Fibroblast of lung (primary cell): ENCODE measurements around the gene MAST3. TPM values are rescaled to one million over a fixed set of nuclear protein-coding genes. Genes with fewer than 3 reads are reported as not detected.

Experiments
- DNase-seq, 2 donors: peaks; one replicate each; pipeline versions ENCODE4 v3.0.0 to v3.0.0-alpha.2; 2010; ENCODE audit warnings: low read depth in 2 of 2
- H2AFZ ChIP-seq: 2 replicates; pipeline ENCODE4 v1.5.1; 2012; ENCODE audit warnings: low read length, control low read depth, inconsistent platforms
- H3K27ac ChIP-seq: 2 replicates; pipeline ENCODE4 v1.5.1; 2011; ENCODE audit warnings: low read length, control low read depth; ENCODE audit not compliant: insufficient read depth
- H3K27me3 ChIP-seq: 2 replicates; pipeline ENCODE4 v1.5.1; 2011; ENCODE audit warnings: mild to moderate bottlenecking, low read length; ENCODE audit not compliant: control insufficient read depth, insufficient read depth
- H3K36me3 ChIP-seq: 2 replicates; pipeline ENCODE4 v1.5.1; 2011; ENCODE audit warnings: low read length; ENCODE audit not compliant: control insufficient read depth, insufficient read depth
- H3K4me1 ChIP-seq: 2 replicates; pipeline ENCODE4 v1.5.1; 2011; ENCODE audit warnings: low read length; ENCODE audit not compliant: control insufficient read depth, insufficient read depth; ENCODE audit errors: extremely low read depth
- H3K4me2 ChIP-seq: 2 replicates; pipeline ENCODE4 v1.5.1; 2011; ENCODE audit warnings: low read length, control low read depth; ENCODE audit not compliant: insufficient read depth; ENCODE audit errors: extremely low read depth
- H3K4me3 ChIP-seq, 4 experiments: fragments of 200-600 bp in 1 of 4; sonication (generic) in 1 of 4; replicated peaks in 1 of 4; 2 replicates each; pipeline ENCODE4 v1.5.1; 2011 to 2016; ENCODE audit warnings: low read length in 4 of 4, low read depth in 3 of 4, mild to moderate bottlenecking in 3 of 4, control low read depth in 2 of 4, inconsistent platforms in 1 of 4, mixed read lengths in 1 of 4; ENCODE audit not compliant: insufficient read depth in 1 of 4; ENCODE audit errors: control extremely low read depth in 1 of 4
- H3K79me2 ChIP-seq: 2 replicates; pipeline ENCODE4 v1.5.1; 2012; ENCODE audit warnings: mild to moderate bottlenecking, low read length, inconsistent platforms; ENCODE audit not compliant: control insufficient read depth, insufficient read depth
- H3K9ac ChIP-seq: 2 replicates; pipeline ENCODE4 v1.5.1; 2011; ENCODE audit warnings: mild to moderate bottlenecking, low read length, control low read depth; ENCODE audit not compliant: insufficient read depth
- H3K9me3 ChIP-seq: 2 replicates; pipeline ENCODE4 v1.5.1; 2012; ENCODE audit warnings: low read depth, low read length; ENCODE audit not compliant: control insufficient read depth, insufficient read depth
- H4K20me1 ChIP-seq: 2 replicates; pipeline ENCODE4 v1.5.1; 2011; ENCODE audit warnings: low read length; ENCODE audit not compliant: control insufficient read depth, insufficient read depth; ENCODE audit errors: extremely low read depth
- CTCF ChIP-seq, 2 donors: IDR thresholded peaks in 1 of 2; conservative IDR thresholded peaks in 1 of 2; 1 replicate in 1 of 2; 2 replicates in 1 of 2; pipeline ENCODE4 v1.5.1; 2011 to 2012; ENCODE audit warnings: low read length in 2 of 2, control low read depth in 1 of 2, inconsistent platforms in 1 of 2, low read depth in 1 of 2, mild to moderate bottlenecking in 1 of 2
- EZH2 ChIP-seq: IDR thresholded peaks from 2 replicates; pipeline ENCODE4 v1.5.1; 2012; ENCODE audit warnings: low read length, control low read depth, mild to moderate bottlenecking; ENCODE audit errors: missing control alignments
- polyA minus RNA-seq: library from RNA; depleted of rRNA, polyadenylated mRNA; stranded (reverse); fragments of >200 nt; gene quantifications from 2 replicates; pipeline ENCODE4 v1.2.3, GENCODE V29; 2011; ENCODE audit warnings: low replicate concordance
- polyA plus RNA-seq, 2 donors: library from polyadenylated mRNA; depleted of rRNA in 1 of 2; stranded (reverse) in 1 of 2; unstranded in 1 of 2; fragments of >200 nt; gene quantifications; 2 replicates each; pipeline ENCODE4 v1.2.1, GENCODE V29; 2011 to 2012; ENCODE audit warnings: missing spikeins in 1 of 2
- total RNA-seq: library from RNA; depleted of rRNA; stranded (reverse); fragments of >200 nt; gene quantifications from 2 replicates; pipeline ENCODE4 v1.2.1, GENCODE V29; 2014

MAST3 gene
- total RNA-seq (2.3 and 4.1 TPM in 2 replicates), polyA plus RNA-seq (2.0 and 2.3 TPM in 2 replicates), polyA minus RNA-seq (10.1 and 11.5 TPM in 2 replicates)
- 3.3 and 3.4 TPM in 2 replicates for polyA plus RNA-seq (2012)

- Histone ChIP-seq H3K4me2 (peak within 1 kb of the TSS; percentile 87), H3K27ac (no peak within 1 kb of the TSS), H3K4me1 (peaks cover 4% of the 10 kb centered on the region), H3K27me3 (peaks cover 17% of the 10 kb centered on the region), H3K4me3 (peak within 1 kb of the TSS; percentile 49 to 67 (median 60)), H3K36me3 (no peaks in the 10 kb centered on the region), H3K79me2 (no peaks in the 10 kb centered on the region), H2AFZ (peak within 1 kb of the TSS; percentile 41), H3K9me3 (no peaks in the 10 kb centered on the region), H4K20me1 (no peaks in the 10 kb centered on the region), H3K9ac (peak within 1 kb of the TSS; percentile 42)
- TF ChIP-seq EZH2 (no peak), CTCF (conservative IDR thresholded peaks at IDR 0.05 in 1 of 2, IDR thresholded peaks at IDR 0.05 in 1 of 2; ENCODE audit: low read depth in 1 of 2, low read length in 2 of 2) (no peak)
- peak; percentile 54 to 77 for DNase-seq
These were observed at the start of gene MAST3 for GRCh38 chr19:18097217-18097992. TSS of gene MAST3 (plus strand) at chr19:18097778. CDS start at chr19:18097793, 15 bp downstream.

DNA sequence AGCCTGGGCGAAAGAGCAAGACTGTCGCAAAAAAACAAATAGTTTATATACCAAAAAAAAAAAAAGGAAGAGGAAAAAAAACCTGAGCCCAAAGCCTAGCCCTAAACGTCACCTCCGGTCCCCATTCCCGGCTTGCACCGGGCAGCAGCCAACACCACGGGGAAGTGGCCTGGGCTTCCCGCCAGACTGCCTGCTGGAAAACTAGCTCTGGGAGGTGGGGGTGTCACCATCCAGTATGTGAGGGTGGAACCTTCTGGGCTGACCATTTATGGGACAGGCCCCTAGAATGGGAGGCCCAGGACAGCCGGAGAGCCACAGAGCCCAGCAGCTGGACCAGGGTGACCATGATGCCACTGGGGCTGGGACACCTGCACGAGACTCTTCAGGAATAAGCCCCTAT lies 48.2 kb upstream of the MAST3 start:
- Histone ChIP-seq H3K9ac (no peak overlapping the region), H3K4me3 (no peak overlapping the region), H3K36me3 (no peaks in the 10 kb centered on the region), H3K4me1 (peaks cover 6% of the 10 kb centered on the region), H4K20me1 (no peaks in the 10 kb centered on the region), H3K27ac (no peak overlapping the region), H2AFZ (no peak overlapping the region), H3K27me3 (no peaks in the 10 kb centered on the region), H3K79me2 (no peaks in the 10 kb centered on the region), H3K9me3 (no peaks in the 10 kb centered on the region), H3K4me2 (no peak overlapping the region)
- TF ChIP-seq CTCF (conservative IDR thresholded peaks at IDR 0.05 in 1 of 2, IDR thresholded peaks at IDR 0.05 in 1 of 2; ENCODE audit: low read depth in 1 of 2, low read length in 2 of 2) (no peak), EZH2 (no peak)
- peak; percentile 33 to 52 for DNase-seq

DNA sequence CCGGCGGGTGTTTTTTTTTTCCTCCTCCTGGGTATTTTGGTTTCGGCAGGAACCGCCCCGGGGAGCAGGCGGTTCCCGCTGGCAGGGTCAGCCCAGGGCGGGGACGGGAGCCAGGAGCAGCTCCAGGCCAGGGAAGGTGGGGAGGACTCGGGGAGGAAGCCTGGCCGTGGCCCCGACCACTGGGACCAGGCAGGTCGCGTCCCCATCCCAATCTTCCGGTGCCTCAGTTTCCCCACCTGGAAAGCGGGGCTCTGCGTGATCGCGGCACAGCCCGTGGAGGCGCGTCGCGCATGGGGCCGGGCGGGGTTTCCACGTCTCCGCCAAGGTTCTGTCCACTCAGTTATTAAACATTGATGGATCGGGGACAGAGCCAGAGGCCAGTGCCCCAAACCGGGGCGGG lies 45.7 kb upstream of the MAST3 start:
- no peak for DNase-seq
- TF ChIP-seq CTCF (conservative IDR thresholded peaks at IDR 0.05 in 1 of 2, IDR thresholded peaks at IDR 0.05 in 1 of 2; ENCODE audit: low read depth in 1 of 2, low read length in 2 of 2) (no peak), EZH2 (no peak)

More for the DNA sequence above, 45.7 kb upstream of the MAST3 start:
- no peak overlapping the region for H3K27ac ChIP-seq
- H3K36me3 ChIP-seq: no peaks in the 10 kb centered on the region
- no peaks in the 10 kb centered on the region for H3K27me3 ChIP-seq
- H3K9me3 ChIP-seq: no peaks in the 10 kb centered on the region
- no peaks in the 10 kb centered on the region for H3K4me1 ChIP-seq
- no peaks in the 10 kb centered on the region for H3K79me2 ChIP-seq
- no peaks in the 10 kb centered on the region for H4K20me1 ChIP-seq
- no peak overlapping the region for H3K4me3 ChIP-seq
- H3K4me2 ChIP-seq: peak overlapping the region; percentile 59
- H2AFZ ChIP-seq: no peak overlapping the region
- no peak overlapping the region for H3K9ac ChIP-seq
